ENCODE data around the gene THAP7. TPM values are rescaled to one million over a fixed set of nuclear protein-coding genes. Genes with fewer than 3 reads are reported as not detected.

THAP7 gene
- total RNA-seq, 1 donor from 2014 or later = 18.8 TPM

DNA sequence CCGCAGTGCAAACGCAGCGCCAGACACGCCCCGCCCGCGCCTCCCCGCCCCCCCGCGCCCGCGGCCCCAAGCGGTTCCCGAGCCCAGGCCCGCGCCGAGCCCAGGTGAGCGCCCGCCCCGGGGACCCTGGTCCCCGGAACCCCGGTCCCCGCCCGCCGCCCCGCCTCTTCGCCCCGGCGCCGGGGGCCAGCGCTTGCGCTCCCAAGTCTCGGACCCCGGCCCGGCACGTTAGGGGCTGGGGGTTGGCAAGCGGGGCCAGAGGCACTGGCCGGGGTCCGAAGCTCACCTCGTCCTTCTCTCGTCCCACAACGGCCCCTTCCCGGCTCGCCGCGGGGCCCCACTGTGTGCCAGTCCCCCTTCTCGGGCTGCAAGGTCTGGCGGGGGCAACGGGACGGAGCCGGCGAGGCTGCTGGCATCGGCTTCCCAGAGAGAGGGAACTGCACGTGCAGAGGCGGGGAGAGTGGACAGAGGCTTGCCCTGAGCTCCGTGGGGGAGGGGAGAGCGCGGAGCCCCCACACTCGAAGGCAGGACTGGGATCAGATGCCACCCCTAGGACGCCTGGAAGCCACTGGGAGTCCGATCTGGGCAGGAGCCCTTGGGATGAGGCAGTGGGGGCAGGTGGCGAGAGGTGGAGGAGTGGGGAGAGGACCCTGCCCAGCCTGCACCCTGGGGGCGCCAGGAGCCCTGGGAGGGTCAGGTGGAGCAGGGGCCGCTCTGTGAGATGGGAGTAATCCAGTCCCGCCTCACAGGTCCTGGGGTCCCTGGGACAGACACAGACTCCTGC is 36.6 kb downstream of the THAP7 start:
- DNase-seq (ENCODE audit: low read depth, low spot score) = no peak

GRCh38 chr22:20964799-20965103 is 37.2 kb downstream of the THAP7 start:
- DNase-seq (ENCODE audit: low read depth, low spot score) = no peak

GRCh38 chr22:20964090-20964798 is 37.7 kb downstream of the THAP7 start:
- DNase-seq (ENCODE audit: low read depth, low spot score) = no peak

DNA sequence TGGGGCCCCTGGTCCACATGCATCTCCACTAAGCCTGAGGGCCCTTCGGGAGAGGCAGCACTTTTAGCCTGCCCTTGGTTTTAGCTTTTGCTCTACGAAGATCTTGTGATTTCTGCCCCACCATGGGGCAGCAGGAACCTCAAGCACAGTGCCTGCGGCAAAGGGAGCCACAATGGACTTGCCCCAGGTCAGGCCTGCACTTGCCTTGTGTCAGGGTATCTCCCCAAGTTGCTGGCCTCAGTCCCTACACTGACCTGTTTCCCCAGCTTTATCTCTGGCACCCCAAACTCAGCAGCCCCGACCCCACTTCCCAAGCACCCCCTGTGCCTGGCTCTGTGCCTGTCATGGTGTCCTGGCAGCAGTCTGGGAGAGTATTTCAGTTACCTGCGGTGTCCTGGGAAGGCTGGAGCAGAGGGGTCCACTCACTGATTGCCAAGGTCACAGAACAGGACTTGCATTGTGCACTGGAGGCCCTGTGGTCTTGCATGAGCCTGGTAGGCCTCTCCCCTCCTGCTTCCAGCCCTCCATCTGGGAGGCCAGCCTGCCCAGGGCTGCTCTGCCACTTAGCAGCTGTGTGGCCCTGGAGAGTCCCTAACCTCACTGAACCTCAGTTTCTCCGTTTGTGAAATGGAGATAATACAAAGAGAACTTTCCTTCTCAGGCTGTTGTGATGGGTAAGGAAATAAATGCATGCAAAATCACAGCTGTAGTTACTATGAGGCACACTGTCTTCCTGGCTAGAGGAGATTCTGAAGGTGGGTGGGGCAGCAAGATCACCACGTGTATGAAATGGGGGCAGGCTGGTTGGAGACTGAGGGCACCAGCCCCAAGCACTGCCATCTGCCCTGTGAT is 38.5 kb downstream of the THAP7 start:
- no peak for DNase-seq (ENCODE audit: low read depth, low spot score)

- DNase-seq (ENCODE audit: low read depth, low spot score) = no peak
Observed at GRCh38 chr22:20962491-20962945, 39.4 kb downstream of the THAP7 start.

GRCh38 chr22:20960609-20961008 is 41.3 kb downstream of the THAP7 start:
- DNase-seq (ENCODE audit: low read depth, low spot score) = no peak

- DNase-seq (ENCODE audit: low read depth, low spot score) = no peak
Observed at GRCh38 chr22:20959578-20960461, 42.1 kb downstream of the THAP7 start.

- no peak for DNase-seq (ENCODE audit: low read depth, low spot score)
Observed at GRCh38 chr22:20957683-20958431, 44.1 kb downstream of the THAP7 start.

DNA sequence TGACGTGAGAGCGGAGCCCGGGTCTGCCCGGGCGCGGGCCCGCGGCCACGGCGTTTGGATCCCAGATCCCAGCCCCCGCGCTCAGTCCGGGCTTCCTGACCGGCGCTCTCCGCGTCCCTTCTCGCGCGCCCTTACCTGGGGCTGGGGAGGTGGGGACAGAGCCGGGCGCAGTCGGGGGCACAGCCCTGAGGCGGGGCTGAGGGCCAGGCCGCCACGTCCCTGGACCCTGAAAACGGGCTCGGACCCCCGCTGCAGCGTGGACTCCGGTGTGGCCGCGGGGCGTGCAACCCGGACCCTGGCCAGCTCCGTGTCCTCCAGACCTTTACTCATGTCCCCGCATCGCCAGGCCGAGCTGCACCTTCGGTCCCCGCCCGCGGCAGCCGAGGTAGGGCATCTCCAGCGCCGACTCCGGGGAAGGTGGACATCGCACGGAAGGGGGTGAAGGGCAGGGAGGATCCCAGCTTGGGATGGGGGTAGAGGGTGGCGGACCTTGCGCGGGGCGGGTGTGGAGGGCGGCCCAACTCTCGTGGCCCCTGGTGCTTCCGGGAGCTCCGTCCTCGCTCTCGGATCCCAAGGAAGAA is 44.7 kb downstream of the THAP7 start:
- DNase-seq (ENCODE audit: low read depth, low spot score) = no peak

DNA sequence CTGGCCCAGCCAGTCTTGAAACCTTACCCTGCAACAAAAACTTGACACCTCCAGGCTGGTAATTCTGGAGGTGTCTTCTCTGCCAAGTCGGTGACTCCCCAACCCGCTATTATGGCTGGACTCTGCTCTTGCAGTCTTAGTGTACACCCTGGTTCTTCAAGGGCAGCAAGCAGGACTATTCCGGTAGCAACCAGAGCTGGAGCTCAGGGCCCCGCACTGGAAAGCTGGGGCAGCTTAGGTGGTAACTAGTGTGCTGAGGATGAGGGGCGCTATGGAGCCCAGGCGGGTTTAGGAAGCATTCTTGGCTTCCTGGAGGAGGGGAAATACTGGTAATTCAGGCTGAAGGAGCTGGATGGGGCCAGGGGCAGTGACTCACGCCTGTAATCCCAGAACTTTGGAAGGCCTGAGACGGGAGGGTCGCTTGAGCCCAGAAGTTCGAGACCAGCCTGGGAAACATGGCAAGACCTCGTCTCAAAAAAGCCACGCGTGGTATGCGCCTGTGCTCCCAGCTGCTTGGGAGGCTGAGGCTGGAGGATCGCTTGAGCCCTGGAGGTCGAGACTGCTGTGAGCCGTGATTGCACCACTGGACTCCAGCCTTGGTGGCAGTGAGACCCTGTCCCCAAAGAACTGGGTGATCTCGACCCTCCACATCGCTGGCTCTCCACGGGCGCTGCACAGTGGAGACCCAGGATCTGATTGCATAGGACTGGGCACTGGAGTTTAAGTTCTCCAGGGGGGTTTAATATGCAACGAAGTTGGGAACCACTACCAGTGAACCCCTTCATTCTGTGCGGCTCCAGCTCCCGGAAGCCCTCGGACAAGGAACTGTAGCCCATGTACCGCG is 45.4 kb downstream of the THAP7 start:
- DNase-seq (ENCODE audit: low read depth, low spot score) = no peak

GRCh38 chr22:20955548-20955947 is 46.4 kb downstream of the THAP7 start:
- DNase-seq (ENCODE audit: low read depth, low spot score) = no peak

DNA sequence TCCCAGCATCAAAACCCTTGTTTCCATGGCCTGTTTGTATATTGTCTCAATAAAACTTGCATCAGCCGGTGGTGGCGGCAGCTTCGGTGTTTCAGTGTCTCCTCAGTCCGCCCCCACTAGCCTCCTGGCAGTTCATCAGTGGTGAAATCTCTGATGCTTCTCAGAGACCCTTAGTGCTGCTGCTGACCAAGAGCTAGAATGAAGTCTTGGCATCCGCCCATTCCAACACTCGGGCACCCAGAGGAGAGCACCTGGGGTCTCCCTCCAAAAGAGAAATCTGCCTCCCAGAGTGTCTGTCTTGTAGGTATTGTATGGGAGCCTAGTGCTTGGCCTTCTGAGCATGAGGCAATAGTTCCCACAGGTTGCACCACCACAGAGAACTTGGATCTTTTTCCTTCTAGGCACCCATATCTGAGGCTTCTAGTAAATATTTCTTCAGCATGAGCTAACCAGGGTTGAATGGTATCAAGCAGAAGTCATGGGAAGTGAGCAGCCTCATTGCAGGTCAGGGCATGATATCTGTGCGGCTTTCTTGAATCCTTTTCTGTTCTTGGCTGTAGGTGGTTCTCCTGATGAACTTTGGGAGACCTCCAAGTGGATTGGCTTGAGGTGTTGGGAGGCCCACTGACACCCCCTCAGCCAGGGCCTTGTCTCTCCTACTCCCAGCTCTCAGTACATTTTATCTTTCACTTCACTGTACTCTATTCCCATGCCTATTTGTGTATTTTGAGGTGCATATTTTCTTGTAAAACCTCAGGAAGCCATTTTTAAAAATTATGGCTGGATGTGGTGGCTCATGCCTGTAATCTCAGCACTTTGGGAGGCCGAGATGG is 48.0 kb downstream of the THAP7 start:
- DNase-seq (ENCODE audit: low read depth, low spot score) = no peak

DNA sequence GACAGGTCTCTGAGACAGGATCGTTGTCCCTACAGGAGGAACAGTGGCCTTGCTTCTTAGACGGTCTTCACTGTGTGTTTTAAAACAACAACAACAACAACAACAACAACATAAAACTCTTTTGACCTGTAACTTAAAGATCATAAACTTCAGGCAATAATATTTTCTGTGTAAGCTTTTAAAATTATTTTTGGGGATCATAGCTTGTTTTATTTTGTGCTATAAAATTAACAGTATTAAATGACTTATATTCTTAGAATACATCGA is 48.6 kb downstream of the THAP7 start:
- no peak for DNase-seq (ENCODE audit: low read depth, low spot score)

DNA sequence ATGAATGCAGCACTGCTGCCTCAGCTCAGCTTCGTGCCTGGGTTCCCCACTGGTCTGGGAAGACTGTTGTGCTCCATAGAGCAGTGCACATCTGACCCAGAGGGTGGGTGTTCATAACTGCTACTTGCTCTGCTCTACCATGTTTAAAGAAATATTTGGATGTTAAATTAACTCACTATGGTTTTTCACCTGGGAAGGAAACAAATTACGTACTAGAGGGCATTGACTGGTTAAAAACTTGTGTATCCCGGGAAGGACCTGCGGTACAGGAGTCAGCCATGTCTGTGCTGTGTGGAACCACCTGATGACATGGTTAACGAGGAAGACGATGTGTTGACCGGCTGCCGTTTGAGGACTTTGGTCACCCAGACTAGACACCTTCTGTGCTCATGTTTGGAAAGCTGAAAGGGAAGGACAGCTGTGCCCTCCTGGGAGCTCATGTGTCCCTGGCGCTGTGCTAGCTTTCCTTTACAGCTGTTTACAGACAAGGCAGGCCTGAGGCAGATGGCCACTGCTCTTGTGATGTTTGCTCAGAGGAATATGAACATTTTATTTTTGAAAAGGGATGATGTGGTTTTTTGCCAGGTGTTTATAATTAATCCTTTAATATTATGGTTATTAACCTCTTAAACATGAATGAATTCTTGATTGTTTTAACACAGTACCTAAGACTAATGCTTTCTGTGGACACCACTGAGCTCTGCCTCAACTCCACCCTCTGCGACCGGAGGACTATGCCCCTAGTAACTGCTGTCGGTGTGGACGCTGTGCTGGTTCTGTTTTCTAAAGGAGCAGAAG is 49.2 kb downstream of the THAP7 start:
- no peak for DNase-seq (ENCODE audit: low read depth, low spot score)

DNA sequence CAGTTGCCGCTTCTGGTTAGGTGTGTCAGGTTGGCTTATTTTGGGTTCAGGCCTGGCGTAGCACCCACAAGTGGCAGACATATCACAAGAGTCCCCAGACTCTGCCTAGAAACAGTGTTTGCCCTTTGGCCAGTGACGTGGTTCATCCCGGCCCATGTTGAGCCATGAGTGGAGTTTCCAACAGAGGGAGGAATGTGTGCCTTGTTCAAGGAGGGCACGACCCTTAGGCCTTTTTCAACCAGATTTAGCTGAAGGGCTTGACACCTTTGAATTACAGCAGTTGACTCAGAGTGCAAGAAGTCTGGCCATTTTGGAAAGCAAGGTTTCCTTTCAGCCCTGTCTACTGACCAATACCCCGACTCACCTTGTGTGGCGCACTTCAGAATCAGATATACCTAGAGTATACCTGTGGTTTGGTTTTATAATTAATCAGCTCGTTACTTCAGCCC is 50.0 kb downstream of the THAP7 start:
- DNase-seq (ENCODE audit: low read depth, low spot score) = no peak

DNA sequence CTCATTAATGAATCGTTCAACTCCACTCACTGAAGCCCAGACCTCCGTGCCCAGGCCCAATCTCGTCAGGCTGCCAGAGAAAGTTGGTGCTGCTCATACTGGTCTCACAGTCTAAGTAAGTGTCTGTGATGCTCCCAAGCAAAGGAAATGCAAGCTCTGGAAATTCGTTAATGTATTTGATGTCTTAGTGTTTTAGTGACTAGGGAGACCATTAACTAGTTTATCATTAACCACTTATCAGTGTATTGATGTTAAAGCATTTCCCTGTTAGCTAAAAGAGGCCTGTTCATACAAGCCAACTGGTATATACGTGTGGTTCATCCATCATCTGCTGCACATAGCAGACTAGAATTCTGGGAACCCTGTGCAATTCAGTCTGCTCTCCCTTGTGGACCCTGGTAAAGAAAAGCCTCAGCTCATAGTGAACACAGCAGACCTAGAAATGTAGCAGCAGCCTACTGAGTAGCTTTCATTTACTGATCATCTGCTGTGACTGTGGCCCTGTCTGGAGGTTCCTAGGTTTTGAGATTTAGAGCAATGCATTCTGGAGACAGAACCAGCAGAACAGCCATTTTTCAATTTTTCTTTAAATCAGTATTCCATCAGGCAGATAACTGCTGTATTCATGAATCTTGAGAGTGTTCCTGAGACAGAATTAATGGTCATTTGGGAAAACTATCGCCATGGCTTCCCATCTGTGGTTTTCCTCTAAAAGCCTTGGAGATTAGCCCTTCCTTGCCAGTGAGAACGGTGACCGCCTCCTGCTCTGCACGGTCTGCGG is 50.6 kb downstream of the THAP7 start:
- DNase-seq (ENCODE audit: low read depth, low spot score) = no peak

GRCh38 chr22:20949698-20950183 is 52.2 kb downstream of the THAP7 start:
- no peak for DNase-seq (ENCODE audit: low read depth, low spot score)

All from pulmonary artery endothelial cell (primary cell).